ENCODE measurements around the gene MLPH.

MLPH gene

DNA sequence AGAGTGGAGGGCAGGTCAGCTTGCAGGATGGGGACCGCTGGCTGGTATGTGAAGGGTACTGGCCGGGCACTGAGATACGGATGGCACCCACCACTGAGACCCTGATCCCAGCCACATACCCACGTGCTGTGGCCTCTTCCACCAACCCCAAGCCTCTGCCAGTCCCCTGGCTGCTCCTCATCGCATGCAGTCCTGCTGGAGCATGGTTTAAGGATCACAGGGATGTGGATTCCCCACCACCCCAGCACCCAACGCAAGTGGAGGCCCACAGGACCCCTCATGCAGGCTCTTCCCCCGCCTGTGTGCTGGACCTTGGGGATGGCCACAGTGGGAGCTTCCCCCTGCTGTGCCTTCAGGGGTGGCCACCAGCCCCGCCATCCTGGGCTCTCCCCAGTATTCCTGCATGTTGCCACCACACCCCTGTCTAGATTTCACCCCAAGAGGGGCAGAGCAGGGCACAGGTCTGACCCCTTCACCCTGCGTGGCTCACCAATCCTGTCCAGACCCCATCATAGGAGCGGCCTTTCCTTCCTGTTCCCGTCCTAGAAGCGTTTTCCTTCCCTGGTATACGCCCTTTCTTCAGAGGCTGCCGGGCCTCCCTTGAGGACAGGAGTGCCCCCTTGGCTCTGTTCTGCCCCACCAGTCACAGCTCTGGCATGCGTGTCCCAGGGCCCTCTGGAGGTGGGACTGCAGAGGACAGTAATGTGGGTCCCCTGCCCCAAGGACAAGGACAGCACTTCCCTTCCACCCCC, 18.3 kb downstream of the MLPH start:
- Mint-ChIP-seq H3K27ac (no peak overlapping the region), H3K9me3 (no peaks in the 10 kb centered on the region), H3K36me3 (no peaks in the 10 kb centered on the region), H3K27me3 (peaks cover 35% of the 10 kb centered on the region), H3K4me1 (peaks cover 3% of the 10 kb centered on the region), H3K4me3 (no peak overlapping the region)
- CTCF ChIA-PET, result interaction anchor here (0.7 to 1.5 kb wide), 2 partner anchors 7 to 84 kb away, joined by 4 to 9 read pairs; no protein-coding TSS in a partner anchor
- DNase-seq, result no peak

DNA sequence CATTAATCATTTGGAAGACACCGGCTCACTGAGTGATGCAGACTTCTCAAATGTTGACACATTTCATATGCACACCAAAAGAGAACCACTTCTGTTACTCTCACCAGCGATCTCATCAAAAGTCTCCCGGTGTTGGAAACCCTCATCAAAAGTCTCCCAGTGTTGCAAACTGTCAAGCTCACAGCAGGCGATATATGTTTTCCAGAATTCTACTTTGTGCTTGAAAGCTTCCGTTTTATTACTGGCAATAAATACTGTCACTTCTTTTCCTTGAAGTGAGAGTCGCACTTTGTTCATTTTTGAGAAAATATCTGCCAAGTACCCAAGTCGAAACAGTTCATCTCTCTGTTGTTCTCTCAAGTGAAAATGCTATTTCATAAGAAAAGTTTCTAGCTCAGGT, 20.5 kb downstream of the MLPH start:
- Mint-ChIP-seq H3K9me3 (no peaks in the 10 kb centered on the region), H3K27me3 (peaks cover 32% of the 10 kb centered on the region), H3K27ac (no peak overlapping the region), H3K4me1 (no peaks in the 10 kb centered on the region), H3K4me3 (no peak overlapping the region), H3K36me3 (no peaks in the 10 kb centered on the region)
- no peak for DNase-seq
- CTCF ChIA-PET, result interaction anchor here (9.9 kb wide), 1 partner anchor 66 kb away, joined by 215 read pairs; no protein-coding TSS in a partner anchor

DNA sequence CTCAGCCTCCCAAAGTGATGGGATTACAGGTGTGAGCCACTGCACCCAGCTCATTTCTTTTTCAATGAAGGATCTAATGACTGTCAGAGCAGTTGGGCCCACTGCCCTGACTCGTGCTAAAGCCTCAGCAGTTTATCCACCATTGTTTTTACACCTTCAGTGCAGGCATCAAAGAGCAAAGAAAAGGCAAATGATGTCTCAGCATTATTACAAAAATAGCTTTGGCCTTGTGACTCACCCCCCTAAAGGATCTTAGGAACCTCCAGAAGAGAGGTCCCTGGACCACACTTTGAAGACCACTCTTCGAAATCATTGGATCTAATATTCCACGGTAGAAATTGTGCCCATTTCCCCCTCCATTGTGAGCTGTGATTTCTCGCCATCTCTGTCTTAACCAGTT, 21.3 kb downstream of the MLPH start:
- H3K27me3 Mint-ChIP-seq, result peaks cover 30% of the 10 kb centered on the region

GRCh38 chr2:237509151-237509550, 22.1 kb downstream of the MLPH start:
- H3K4me3 Mint-ChIP-seq, result no peak overlapping the region
- H3K4me1 Mint-ChIP-seq, result no peaks in the 10 kb centered on the region
- H3K27ac Mint-ChIP-seq, result no peak overlapping the region
- H3K36me3 Mint-ChIP-seq, result no peaks in the 10 kb centered on the region
- no peaks in the 10 kb centered on the region for H3K9me3 Mint-ChIP-seq
- DNase-seq, result no peak
- peaks cover 26% of the 10 kb centered on the region for H3K27me3 Mint-ChIP-seq
- CTCF ChIA-PET, result interaction anchor here (1.2 to 9.9 kb wide), 3 partner anchors 14 to 70 kb away, joined by 3 to 215 read pairs (median 3); no protein-coding TSS in a partner anchor

More for the DNA sequence above, 21.3 kb downstream of the MLPH start:
- Mint-ChIP-seq H3K27ac (no peak overlapping the region), H3K9me3 (no peaks in the 10 kb centered on the region), H3K4me1 (no peaks in the 10 kb centered on the region), H3K4me3 (no peak overlapping the region), H3K36me3 (no peaks in the 10 kb centered on the region)
- DNase-seq, result no peak
- CTCF ChIA-PET, result interaction anchor here (9.9 kb wide), 1 partner anchor 65 kb away, joined by 215 read pairs; no protein-coding TSS in a partner anchor

DNA sequence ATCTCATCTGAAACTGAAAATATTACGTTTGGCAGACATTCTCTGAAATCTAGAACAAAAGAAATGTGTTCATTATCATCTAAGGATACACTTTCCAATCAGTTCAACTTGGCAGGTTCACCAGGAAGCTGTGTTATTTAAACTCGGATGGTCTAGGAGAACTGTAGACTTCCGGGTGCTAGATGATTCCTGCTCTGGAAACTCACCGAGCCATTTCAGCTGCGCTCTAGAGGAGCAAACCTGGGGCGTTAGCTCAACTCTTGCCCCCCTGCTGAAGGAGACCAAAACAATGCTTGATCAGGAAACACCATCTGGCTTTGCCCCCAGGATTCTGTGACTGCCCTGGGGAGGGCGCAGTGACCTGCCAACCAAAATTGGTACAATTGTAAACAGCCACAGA, 22.9 kb downstream of the MLPH start:
- H3K27me3 Mint-ChIP-seq, result peaks cover 26% of the 10 kb centered on the region
- H3K9me3 Mint-ChIP-seq, result no peaks in the 10 kb centered on the region
- no peak overlapping the region for H3K27ac Mint-ChIP-seq
- no peak overlapping the region for H3K4me3 Mint-ChIP-seq
- DNase-seq, result no peak
- no peaks in the 10 kb centered on the region for H3K4me1 Mint-ChIP-seq
- no peaks in the 10 kb centered on the region for H3K36me3 Mint-ChIP-seq
- CTCF ChIA-PET, result interaction anchor here (1.2 to 9.9 kb wide), 3 partner anchors 13 to 69 kb away, joined by 3 to 215 read pairs (median 3); no protein-coding TSS in a partner anchor

- CTCF ChIA-PET, result interaction anchor here (1.5 to 9.9 kb wide), 2 partner anchors 63 to 69 kb away, joined by 3 to 215 read pairs; no protein-coding TSS in a partner anchor
- Mint-ChIP-seq H3K9me3 (no peaks in the 10 kb centered on the region), H3K4me1 (no peaks in the 10 kb centered on the region), H3K4me3 (no peak overlapping the region), H3K36me3 (no peaks in the 10 kb centered on the region), H3K27ac (no peak overlapping the region), H3K27me3 (peaks cover 22% of the 10 kb centered on the region)
- no peak for DNase-seq
Observed at GRCh38 chr2:237510502-237511217, 23.6 kb downstream of the MLPH start.

GRCh38 chr2:237511433-237511832, 24.4 kb downstream of the MLPH start:
- Mint-ChIP-seq H3K36me3 (no peaks in the 10 kb centered on the region), H3K27ac (no peak overlapping the region), H3K4me1 (no peaks in the 10 kb centered on the region), H3K4me3 (no peak overlapping the region), H3K9me3 (no peaks in the 10 kb centered on the region), H3K27me3 (peaks cover 14% of the 10 kb centered on the region)
- DNase-seq, result no peak
- CTCF ChIA-PET, result interaction anchor here (1.7 to 9.9 kb wide), 4 partner anchors 10 to 73 kb away, joined by 5 to 215 read pairs (median 19); no protein-coding TSS in a partner anchor

DNA sequence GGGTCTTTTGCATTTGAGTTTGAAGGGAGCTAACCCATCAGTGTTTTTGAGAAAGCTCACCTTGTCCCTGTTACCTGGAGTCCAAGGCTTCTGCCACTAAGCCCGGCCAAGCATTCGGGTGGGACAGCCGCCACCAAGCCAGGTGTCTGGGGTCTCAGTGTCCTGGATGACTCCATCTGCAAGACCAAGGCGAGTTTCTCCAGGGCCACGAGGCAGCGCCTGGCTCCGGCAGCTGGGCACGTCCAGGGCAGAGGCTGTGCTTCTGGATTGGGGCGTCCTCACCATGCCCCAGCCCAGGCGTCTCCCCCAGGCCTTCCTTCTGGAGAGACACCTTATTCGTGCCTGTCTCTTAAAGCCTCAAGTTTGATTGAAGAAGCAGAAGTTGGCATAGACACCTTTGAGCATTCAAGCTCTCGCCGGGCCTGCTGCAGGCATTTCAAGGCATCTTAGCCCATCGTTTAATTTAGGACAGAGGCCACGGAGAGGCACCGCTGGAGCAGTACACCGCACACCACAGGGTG, 24.9 kb downstream of the MLPH start:
- CTCF ChIA-PET, result interaction anchor here (0.7 to 9.9 kb wide), 22 partner anchors 7 to 707 kb away, joined by 3 to 215 read pairs (median 6); no protein-coding TSS in a partner anchor
- Mint-ChIP-seq H3K4me3 (no peak overlapping the region), H3K9me3 (no peaks in the 10 kb centered on the region), H3K27me3 (peaks cover 14% of the 10 kb centered on the region), H3K27ac (no peak overlapping the region), H3K4me1 (no peaks in the 10 kb centered on the region), H3K36me3 (no peaks in the 10 kb centered on the region)
- no peak for DNase-seq

DNA sequence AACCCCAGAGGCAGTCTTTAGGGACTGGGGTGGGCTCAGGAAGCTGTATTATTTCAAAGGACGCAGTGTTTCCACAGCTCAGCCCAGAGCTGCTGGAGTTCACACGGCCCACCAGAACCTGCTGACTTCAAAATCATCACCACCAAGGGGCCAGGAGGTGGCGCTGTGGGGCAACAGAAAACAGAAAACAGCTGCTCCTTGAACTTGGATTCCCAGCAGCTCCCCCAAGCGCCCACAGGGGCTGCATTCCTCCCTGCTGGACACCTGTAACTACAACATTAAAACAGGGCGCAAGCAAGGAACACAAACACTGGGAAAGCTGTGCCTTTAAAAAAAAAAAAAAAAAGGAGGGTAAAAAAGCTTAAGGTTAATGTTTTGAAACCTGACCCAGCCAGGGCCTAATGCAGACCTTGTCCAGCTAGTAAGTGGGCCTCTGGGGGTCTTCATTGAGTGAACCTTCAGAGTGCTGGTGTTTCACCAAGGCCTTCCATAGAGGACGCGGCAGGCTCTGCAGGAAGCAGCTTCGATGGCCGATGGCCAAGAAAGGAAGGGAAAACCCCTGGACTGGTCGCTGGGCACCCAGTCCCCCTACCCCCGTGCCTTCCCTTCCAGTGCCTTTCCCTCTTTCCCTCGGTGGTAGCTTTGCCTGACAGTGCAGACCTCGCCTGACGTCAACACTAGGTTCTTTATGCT, 25.9 kb downstream of the MLPH start:
- Mint-ChIP-seq H3K4me3 (no peak overlapping the region), H3K27me3 (peaks cover 14% of the 10 kb centered on the region)

GRCh38 chr2:237513693-237514092, 26.6 kb downstream of the MLPH start:
- Mint-ChIP-seq H3K27ac (no peak overlapping the region), H3K9me3 (no peaks in the 10 kb centered on the region), H3K4me1 (no peaks in the 10 kb centered on the region), H3K36me3 (no peaks in the 10 kb centered on the region), H3K4me3 (no peak overlapping the region), H3K27me3 (peaks cover 12% of the 10 kb centered on the region)
- DNase-seq, result no peak
- CTCF ChIA-PET, result interaction anchor here (0.9 to 9.9 kb wide), 10 partner anchors 19 to 428 kb away, joined by 3 to 215 read pairs (median 4); partner anchors contain the start of gene COPS8

More for the DNA sequence above, 25.9 kb downstream of the MLPH start:
- Mint-ChIP-seq H3K27ac (no peak overlapping the region), H3K4me1 (no peaks in the 10 kb centered on the region), H3K36me3 (no peaks in the 10 kb centered on the region), H3K9me3 (no peaks in the 10 kb centered on the region)
- DNase-seq, result peak; percentile 87
- CTCF ChIA-PET, result interaction anchor here (0.7 to 9.9 kb wide), 37 partner anchors 8 to 706 kb away, joined by 3 to 215 read pairs (median 4); partner anchors contain the start of gene COPS8

- no peak for DNase-seq
- Mint-ChIP-seq H3K4me3 (no peak overlapping the region), H3K27ac (no peak overlapping the region), H3K9me3 (no peaks in the 10 kb centered on the region), H3K27me3 (peaks cover 5% of the 10 kb centered on the region), H3K36me3 (no peaks in the 10 kb centered on the region), H3K4me1 (no peaks in the 10 kb centered on the region)
- CTCF ChIA-PET, result interaction anchor here (9.9 kb wide), 1 partner anchor 59 kb away, joined by 215 read pairs; no protein-coding TSS in a partner anchor
Observed at GRCh38 chr2:237514474-237515130, 27.6 kb downstream of the MLPH start.

DNA sequence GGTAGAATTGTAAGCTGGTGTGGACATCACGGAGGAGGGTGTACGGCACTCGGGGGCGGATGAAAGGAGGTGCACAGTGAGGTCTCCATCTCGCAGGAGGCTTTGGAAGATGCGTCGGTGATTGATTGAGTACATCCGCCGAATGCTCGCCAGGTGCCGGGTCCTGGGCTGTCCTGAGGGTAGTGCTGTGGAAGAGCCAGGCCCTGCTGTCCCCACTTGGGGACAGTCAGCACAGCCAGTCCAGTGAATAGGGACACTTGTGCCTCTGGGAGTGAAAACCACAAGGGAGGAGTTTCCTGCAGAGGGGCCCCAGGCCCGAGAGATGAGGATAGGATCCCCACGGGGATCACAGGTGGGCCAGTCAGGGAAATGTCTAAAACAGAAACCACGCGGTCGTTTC, 28.1 kb downstream of the MLPH start:
- H3K4me3 Mint-ChIP-seq, result no peak overlapping the region
- no peaks in the 10 kb centered on the region for H3K9me3 Mint-ChIP-seq
- H3K4me1 Mint-ChIP-seq, result no peaks in the 10 kb centered on the region
- H3K27ac Mint-ChIP-seq, result no peak overlapping the region
- H3K36me3 Mint-ChIP-seq, result no peaks in the 10 kb centered on the region
- H3K27me3 Mint-ChIP-seq, result peaks cover 5% of the 10 kb centered on the region
- CTCF ChIA-PET, result interaction anchor here (9.9 kb wide), 1 partner anchor 58 kb away, joined by 215 read pairs; no protein-coding TSS in a partner anchor
- DNase-seq, result no peak

DNA sequence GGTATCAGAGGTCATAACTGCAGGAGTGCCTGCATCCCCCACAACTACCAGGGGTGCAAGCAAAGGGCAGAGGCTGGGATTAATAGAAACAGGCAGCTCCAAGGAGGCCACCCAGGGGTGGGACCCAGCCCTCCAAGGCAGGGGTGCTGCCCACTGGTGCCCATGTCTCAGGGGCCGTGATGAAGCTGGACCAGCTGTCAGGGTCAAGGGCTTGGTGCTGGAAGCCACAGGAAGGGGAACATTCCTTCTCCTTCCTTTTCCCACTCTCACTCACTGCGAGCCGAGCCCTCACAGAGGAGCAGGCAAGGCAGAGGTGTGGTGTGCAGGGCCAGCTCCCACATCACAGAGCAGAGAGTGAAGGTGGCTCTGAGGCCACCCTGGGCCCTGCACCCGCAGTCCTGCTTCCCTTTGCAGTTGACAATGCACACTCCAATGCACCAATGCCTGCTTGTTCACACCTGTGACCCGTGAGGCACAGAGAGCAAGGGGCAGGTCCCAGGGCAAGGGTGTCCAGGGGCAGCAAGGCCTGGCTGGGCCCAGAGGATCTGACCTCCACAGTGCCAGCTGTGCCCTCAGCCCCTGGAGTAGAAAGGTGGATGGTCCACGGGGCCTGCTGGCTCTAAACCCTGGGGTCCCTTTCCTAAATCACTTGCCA, 28.7 kb downstream of the MLPH start:
- CTCF ChIA-PET, result interaction anchor here (0.7 to 9.9 kb wide), 2 partner anchors 58 to 453 kb away, joined by 3 to 215 read pairs; no protein-coding TSS in a partner anchor

More for the DNA sequence above, 28.7 kb downstream of the MLPH start:
- Mint-ChIP-seq H3K27ac (no peak overlapping the region), H3K36me3 (no peaks in the 10 kb centered on the region), H3K4me1 (no peaks in the 10 kb centered on the region), H3K4me3 (no peak overlapping the region), H3K9me3 (no peaks in the 10 kb centered on the region), H3K27me3 (peaks cover 3% of the 10 kb centered on the region)
- DNase-seq, result no peak
